K562 (cell line): Measurements from ENCODE around the gene UMAD1. TPM values are rescaled to one million over a fixed set of nuclear protein-coding genes. Genes with fewer than 3 reads are reported as not detected.

Experiments
- ARID3A ChIP-seq: IDR thresholded peaks from 2 replicates; pipeline ENCODE4 v1.6.1; 2012; ENCODE audit warnings: low read depth, low read length, improper control_type of control experiment, borderline replicate concordance
- ATF7 ChIP-seq: fragments of 450-650 bp; IDR thresholded peaks from 2 replicates; pipeline ENCODE4 v1.7.1; 2014; ENCODE audit warnings: mild to moderate bottlenecking, moderate library complexity
- DIDO1 ChIP-seq: fragments of 450-650 bp; IDR thresholded peaks from 2 replicates; pipeline ENCODE4 v1.6.1; 2016; ENCODE audit warnings: low read depth, missing biosample characterization, missing genetic modification characterization
- ELF4 ChIP-seq: fragments of 450-650 bp; formaldehyde crosslinking; IDR thresholded peaks from 2 replicates; pipeline ENCODE4 v1.4.0; 2022; ENCODE audit warnings: missing genetic modification characterization
- GABPB1 ChIP-seq: sonication (generic); formaldehyde crosslinking; IDR thresholded peaks from 2 replicates; pipeline ENCODE4 v1.8.0; 2022; ENCODE audit warnings: mild to moderate bottlenecking, missing genetic modification reagents
- GMEB1 ChIP-seq: fragments of 250-450 bp; sonication (Bioruptor Pico); IDR thresholded peaks from 2 replicates; pipeline ENCODE4 v1.4.0; 2020; ENCODE audit warnings: mild to moderate bottlenecking
- HMGN3 ChIP-seq: IDR thresholded peaks from 2 replicates; pipeline ENCODE4 v1.6.1; 2011; ENCODE audit warnings: borderline replicate concordance, low read depth, mild to moderate bottlenecking, mixed read lengths, low read length; ENCODE audit not compliant: insufficient read length; ENCODE audit errors: extremely low read depth
- KDM4B ChIP-seq, 2 experiments: fragments of 450-650 bp in 1 of 2; sonication (generic) in 1 of 2; IDR thresholded peaks; 2 replicates each; pipeline ENCODE4 v1.6.1; 2016 to 2017; ENCODE audit warnings: borderline replicate concordance in 2 of 2, antibody characterized with exemption in 1 of 2, low read depth in 1 of 2, mild to moderate bottlenecking in 1 of 2
- MAFK ChIP-seq: IDR thresholded peaks from 2 replicates; pipeline ENCODE4 v1.6.1; 2011; ENCODE audit warnings: low read length, improper control_type of control experiment
- NFIX ChIP-seq: fragments of 250-450 bp; sonication (Bioruptor Pico); IDR thresholded peaks from 2 replicates; pipeline ENCODE4 v1.4.0; 2020; ENCODE audit warnings: low read depth, mild to moderate bottlenecking, moderate library complexity
- NR4A1 ChIP-seq, 2 experiments: fragments of 250-450 bp in 1 of 2; fragments of 450-650 bp in 1 of 2; sonication (Bioruptor Pico) in 1 of 2; IDR thresholded peaks; 2 replicates each; pipeline versions ENCODE4 v1.4.0 to v1.6.1; 2016 to 2020; ENCODE audit warnings: mild to moderate bottlenecking in 2 of 2, missing compliant biosample characterization in 1 of 2, missing genetic modification characterization in 1 of 2, moderate library complexity in 1 of 2
- PHF21A ChIP-seq: fragments of 450-650 bp; IDR thresholded peaks from 2 replicates; pipeline ENCODE4 v1.6.1; 2017; ENCODE audit warnings: low read depth, borderline replicate concordance
- PML ChIP-seq: IDR thresholded peaks from 2 replicates; pipeline ENCODE4 v1.6.1; 2012; ENCODE audit warnings: low read length, inconsistent platforms
- POLR2AphosphoS5 ChIP-seq: IDR thresholded peaks from 2 replicates; pipeline ENCODE4 v1.6.1; 2011; ENCODE audit warnings: mild to moderate bottlenecking, low read depth, low read length, moderate library complexity; ENCODE audit not compliant: control insufficient read depth, insufficient read depth
- SIRT6 ChIP-seq: IDR thresholded peaks from one replicate; pipeline ENCODE4 v1.6.1; 2012; ENCODE audit warnings: low read depth, mild to moderate bottlenecking, control low read depth, inconsistent platforms, low read length, moderate library complexity
- ZBTB2 ChIP-seq: fragments of 450-650 bp; IDR thresholded peaks from 2 replicates; pipeline ENCODE4 v1.6.1; 2016; ENCODE audit warnings: antibody characterized with exemption
- ZKSCAN8 ChIP-seq: fragments of 200-800 bp; sonication (Bioruptor generic); IDR thresholded peaks from 2 replicates; pipeline ENCODE4 v1.6.1; 2016; ENCODE audit warnings: missing genetic modification characterization, missing compliant biosample characterization
- ZNF143 ChIP-seq: sonication (generic); formaldehyde crosslinking; IDR thresholded peaks from 2 replicates; pipeline ENCODE4 v1.9.0; 2022; ENCODE audit warnings: mild to moderate bottlenecking, missing genetic modification reagents
- ZNF146 ChIP-seq: IDR thresholded peaks from one replicate; pipeline ENCODE4 v1.6.1; 2018; ENCODE audit warnings: missing compliant biosample characterization; ENCODE audit not compliant: unreplicated experiment
- ZNF778 ChIP-seq: fragments of 450-650 bp; formaldehyde crosslinking; IDR thresholded peaks from 2 replicates; pipeline ENCODE4 v1.4.0; 2020; ENCODE audit warnings: mild to moderate bottlenecking, moderate library complexity
- polyA plus RNA-seq, 8 experiments: library from polyadenylated mRNA; depleted of rRNA in 4 of 8; stranded (reverse) in 5 of 8; unstranded in 3 of 8; fragments of >200 nt; fragmentation: Nextera tagmentation in 2 of 8; fragmentation: Illumina TruSeq in 1 of 8; extraction: Ambion mirVana in 2 of 8; extraction: Trizol in 1 of 8; gene quantifications; 2 replicates each; pipeline versions ENCODE4 v1.2.1 to v1.2.3, GENCODE V29; 2011 to 2014; ENCODE audit warnings: inconsistent platforms in 1 of 8, missing spikeins in 1 of 8
- total RNA-seq, 7 experiments: library from RNA; depleted of rRNA in 6 of 7; stranded (reverse); fragments of >200 nt in 6 of 7; fragmentation: Illumina TruSeq in 2 of 7; extraction: Trizol in 2 of 7; gene quantifications; 2 replicates each; pipeline versions ENCODE4 v1.2.1 to v1.2.3, GENCODE V29; 2011 to 2021; ENCODE audit warnings: low replicate concordance in 1 of 7

UMAD1 gene
- total and polyA plus RNA-seq, 9 of the 15 experiments (the other 6 are each of a cell fraction or from before 2014, with no cell fraction given) = 9.0 to 26.7 (median 13.3) TPM

- TF ChIP-seq GMEB1 (CRISPR knock-in tag) (peak; percentile 86), HMGN3 (peak; percentile 67), ZBTB2 (peak; percentile 87), NFIX (CRISPR knock-in tag) (no peak), ZNF778 (CRISPR knock-in tag) (no peak), ARID3A (no peak), SIRT6 (no peak), PHF21A (no peak), GABPB1 (CRISPR knock-in tag) (peak; percentile 94), ATF7 (peak; percentile 81), ZNF143 (peak; percentile 73), MAFK (peak; percentile 8), DIDO1 (peak; percentile 92), ZNF146 (CRISPR knock-in tag) (no peak), KDM4B (IDR thresholded peaks at IDR 0.05; ENCODE audit: borderline replicate concordance in 2 of 2, low read depth in 1 of 2) (no peak; a peak in 1 of 4 replicates), ZKSCAN8 (CRISPR knock-in tag) (no peak), POLR2AphosphoS5 (peak; percentile 88), PML (peak; percentile 31; the same call in 1 of the 2 replicates), NR4A1 (CRISPR knock-in tag; IDR thresholded peaks at IDR 0.05) (0 out of 2 replicates have a peak, but pooled peaks have one; percentile 42), NR4A1 (tag; IDR thresholded peaks at IDR 0.05) (no peak), ELF4 (CRISPR knock-in tag) (peak; percentile 70)
These were observed at the start of gene UMAD1 (continued) for GRCh38 chr7:7640221-7641128.
